Bone marrow (tissue), 2 donors: ENCODE measurements around the gene KLF13.

ENCODE experiments used
- DNase-seq, 2 donors: peaks; one replicate each; lab custom pipeline; 2025; lab: John Stamatoyannopoulos, UW

Gene KLF13

GRCh38 chr15:31332020-31332680, 5.5 kb downstream of the KLF13 start:
- DNase-seq: no peak

- DNase-seq: no peak
Observed at GRCh38 chr15:31332681-31333071, 6.0 kb downstream of the KLF13 start.

- no peak for DNase-seq
Observed at GRCh38 chr15:31333119-31333518, 6.5 kb downstream of the KLF13 start.

GRCh38 chr15:31333820-31334219, 7.2 kb downstream of the KLF13 start:
- DNase-seq: no peak

- DNase-seq: no peak
Observed at GRCh38 chr15:31335989-31336592, 9.5 kb downstream of the KLF13 start.

GRCh38 chr15:31336593-31337295, 10.1 kb downstream of the KLF13 start:
- DNase-seq: no peak

GRCh38 chr15:31337352-31338031, 10.9 kb downstream of the KLF13 start:
- DNase-seq: no peak

- peak in 1 of 2 donors; percentile 67 for DNase-seq
Observed at GRCh38 chr15:31338318-31338878, 11.8 kb downstream of the KLF13 start.

GRCh38 chr15:31338879-31339557, 12.4 kb downstream of the KLF13 start:
- peak in 1 of 2 donors; percentile 67 for DNase-seq

GRCh38 chr15:31339558-31339895, 12.9 kb downstream of the KLF13 start:
- DNase-seq: no peak

GRCh38 chr15:31340047-31340446, 13.4 kb downstream of the KLF13 start:
- no peak for DNase-seq

- DNase-seq: no peak
Observed at GRCh38 chr15:31340592-31340991, 14.0 kb downstream of the KLF13 start.

- no peak for DNase-seq
Observed at GRCh38 chr15:31341071-31341470, 14.4 kb downstream of the KLF13 start.

- no peak for DNase-seq
Observed at GRCh38 chr15:31341496-31342195, 15.0 kb downstream of the KLF13 start.

- DNase-seq: no peak
Observed at GRCh38 chr15:31342381-31342780, 15.7 kb downstream of the KLF13 start.

GRCh38 chr15:31342781-31343626, 16.4 kb downstream of the KLF13 start:
- DNase-seq: no peak

- DNase-seq: no peak
Observed at GRCh38 chr15:31343831-31344230, 17.2 kb downstream of the KLF13 start.

GRCh38 chr15:31344266-31344665, 17.6 kb downstream of the KLF13 start:
- no peak for DNase-seq

GRCh38 chr15:31344823-31345605, 18.4 kb downstream of the KLF13 start:
- no peak for DNase-seq
